Liver (tissue), 9 donors: Measurements from ENCODE around the gene THSD4. TPM values are rescaled to one million over a fixed set of nuclear protein-coding genes. Genes with fewer than 3 reads are reported as not detected.

Experiments
- DNase-seq: peaks from one replicate; pipeline ENCODE4 v3.0.0-alpha.2; 2017; ENCODE audit warnings: low spot score
- H3K27ac ChIP-seq, 2 donors: one replicate each; pipeline ENCODE4 v1.7.0; 2013; ENCODE audit warnings: inconsistent platforms in 2 of 2, low read length in 2 of 2, control low read depth in 1 of 2, low read depth in 1 of 2, mild to moderate bottlenecking in 1 of 2
- H3K27me3 ChIP-seq, 4 donors: one replicate each; pipeline versions ENCODE4 v1.6.1 to v1.7.0; 2013; ENCODE audit warnings: low read length in 3 of 4, inconsistent platforms in 1 of 4, mild to moderate bottlenecking in 1 of 4, moderate library complexity in 1 of 4; ENCODE audit not compliant: control insufficient read depth in 4 of 4, insufficient read depth in 4 of 4
- H3K36me3 ChIP-seq, 4 donors: one replicate each; pipeline versions ENCODE4 v1.6.1 to v1.7.0; 2013; ENCODE audit warnings: low read length in 3 of 4, mild to moderate bottlenecking in 3 of 4, low read depth in 1 of 4, moderate library complexity in 1 of 4; ENCODE audit not compliant: control insufficient read depth in 4 of 4, insufficient read depth in 3 of 4
- H3K4me1 ChIP-seq, 4 donors: one replicate each; pipeline versions ENCODE4 v1.6.1 to v1.7.0; 2013; ENCODE audit warnings: low read length in 3 of 4, mild to moderate bottlenecking in 3 of 4, moderate library complexity in 1 of 4; ENCODE audit not compliant: control insufficient read depth in 4 of 4, insufficient read depth in 4 of 4
- H3K4me3 ChIP-seq, 3 donors: one replicate each; pipeline versions ENCODE4 v1.6.1 to v1.7.0; 2013; ENCODE audit warnings: low read length in 3 of 3, control low read depth in 1 of 3, low read depth in 1 of 3, mild to moderate bottlenecking in 1 of 3
- H3K9ac ChIP-seq, 2 donors: one replicate each; pipeline ENCODE4 v1.7.0; 2013; ENCODE audit warnings: low read length in 2 of 2, mild to moderate bottlenecking in 2 of 2, moderate library complexity in 2 of 2, control low read depth in 1 of 2, low read depth in 1 of 2
- H3K9me3 ChIP-seq, 4 donors: one replicate each; pipeline versions ENCODE4 v1.6.1 to v1.7.0; 2013; ENCODE audit warnings: low read length in 3 of 4; ENCODE audit not compliant: control insufficient read depth in 4 of 4
- ATF3 ChIP-seq: IDR thresholded peaks from 2 replicates; pipeline ENCODE4 v1.6.1; 2016; ENCODE audit warnings: antibody characterized with exemption
- EGR1 ChIP-seq, 2 donors: IDR thresholded peaks; 2 replicates each; pipeline ENCODE4 v1.6.1; 2016 to 2018; ENCODE audit warnings: antibody characterized with exemption in 2 of 2, low read depth in 2 of 2
- FOXA1 ChIP-seq: IDR thresholded peaks from 2 replicates; pipeline ENCODE4 v1.6.1; 2016; ENCODE audit warnings: antibody characterized with exemption
- FOXA2 ChIP-seq: IDR thresholded peaks from 2 replicates; pipeline ENCODE4 v1.6.1; 2016; ENCODE audit warnings: antibody characterized with exemption
- GABPA ChIP-seq, 2 donors: IDR thresholded peaks in 1 of 2; conservative IDR thresholded peaks in 1 of 2; 2 replicates each; pipeline ENCODE4 v1.6.1; 2016; ENCODE audit warnings: antibody characterized with exemption in 2 of 2, mild to moderate bottlenecking in 1 of 2, moderate library complexity in 1 of 2
- HNF4G ChIP-seq: IDR thresholded peaks from 2 replicates; pipeline ENCODE4 v1.6.1; 2016; ENCODE audit warnings: antibody characterized with exemption
- JUND ChIP-seq, 2 donors: IDR thresholded peaks; 2 replicates each; pipeline ENCODE4 v1.6.1; 2016; ENCODE audit warnings: antibody characterized with exemption in 2 of 2
- MAX ChIP-seq: IDR thresholded peaks from 2 replicates; pipeline ENCODE4 v1.6.1; 2016; ENCODE audit warnings: antibody characterized with exemption
- NR2F2 ChIP-seq: IDR thresholded peaks from 2 replicates; pipeline ENCODE4 v1.6.1; 2016; ENCODE audit warnings: antibody characterized with exemption
- SP1 ChIP-seq: IDR thresholded peaks from 2 replicates; pipeline ENCODE4 v1.6.1; 2018; ENCODE audit warnings: antibody characterized with exemption, mild to moderate bottlenecking
- YY1 ChIP-seq: IDR thresholded peaks from 2 replicates; pipeline ENCODE4 v1.6.1; 2016; ENCODE audit warnings: antibody characterized with exemption, mild to moderate bottlenecking
- WGBS: extraction: QIAGEN DNeasy Blood & Tissue Kit; methylation state at CpG from one replicate; pipeline ENCODE4 v1.1.7; 2013; 5-methylcytosine and 5-hydroxymethylcytosine counted together
- polyA plus RNA-seq, 2 donors: library from polyadenylated mRNA; stranded (reverse) in 1 of 2; unstranded in 1 of 2; fragments of 200-250 nt in 1 of 2; fragments of >200 nt in 1 of 2; fragmentation: Nextera tagmentation in 1 of 2; extraction: Ambion mirVana in 1 of 2; gene quantifications; one replicate each; pipeline versions ENCODE4 v1.2.1 to v1.2.3, GENCODE V29; 2013 to 2015
- total RNA-seq, 2 donors: library from RNA; depleted of rRNA; stranded (reverse); fragments of >200 nt; gene quantifications; one replicate each; pipeline ENCODE4 v1.2.3, GENCODE V29; 2014
- TF ChIP-seq, protein P1 (sequence below): IDR thresholded peaks from 2 replicates; pipeline ENCODE4 v1.6.1; 2016; ENCODE audit warnings: antibody characterized with exemption, mild to moderate bottlenecking
- TF ChIP-seq, protein P2 (sequence below): fragments of 150-350 bp; IDR thresholded peaks from 2 replicates; pipeline ENCODE4 v1.5.1; 2017; ENCODE audit warnings: improper control_type of control experiment, low read depth, low read length; ENCODE audit not compliant: missing input control
- donor health status: healthy.
- donor health status: healthy.
- donor health status: healthy.
- donor health status: healthy.
- donor health status: healthy.

THSD4 gene
- total and polyA plus RNA-seq, 4 donors: 0.23 to 11.5 (median 1.9) TPM

DNA sequence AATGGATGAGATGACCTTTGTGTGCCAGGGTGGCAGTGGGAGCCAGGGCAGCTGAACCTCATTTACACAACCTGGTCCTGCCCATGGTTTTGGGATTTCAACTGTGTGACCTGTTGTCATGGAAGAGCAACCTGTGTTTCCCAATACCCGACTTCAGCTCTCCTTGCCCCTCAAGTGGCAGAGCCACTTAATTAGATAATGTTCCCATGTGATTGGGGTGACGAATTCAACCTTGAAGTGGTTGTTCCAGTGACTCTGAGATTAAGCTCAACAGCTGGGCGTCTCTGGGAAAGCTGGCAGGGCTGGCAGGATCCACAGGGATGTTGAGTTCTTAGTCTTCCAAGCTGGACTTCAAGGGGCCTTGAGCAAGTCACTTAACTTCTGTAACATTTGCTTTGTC, 71.0 kb downstream of the THSD4 start (continued):
- TF ChIP-seq, protein P1, sequence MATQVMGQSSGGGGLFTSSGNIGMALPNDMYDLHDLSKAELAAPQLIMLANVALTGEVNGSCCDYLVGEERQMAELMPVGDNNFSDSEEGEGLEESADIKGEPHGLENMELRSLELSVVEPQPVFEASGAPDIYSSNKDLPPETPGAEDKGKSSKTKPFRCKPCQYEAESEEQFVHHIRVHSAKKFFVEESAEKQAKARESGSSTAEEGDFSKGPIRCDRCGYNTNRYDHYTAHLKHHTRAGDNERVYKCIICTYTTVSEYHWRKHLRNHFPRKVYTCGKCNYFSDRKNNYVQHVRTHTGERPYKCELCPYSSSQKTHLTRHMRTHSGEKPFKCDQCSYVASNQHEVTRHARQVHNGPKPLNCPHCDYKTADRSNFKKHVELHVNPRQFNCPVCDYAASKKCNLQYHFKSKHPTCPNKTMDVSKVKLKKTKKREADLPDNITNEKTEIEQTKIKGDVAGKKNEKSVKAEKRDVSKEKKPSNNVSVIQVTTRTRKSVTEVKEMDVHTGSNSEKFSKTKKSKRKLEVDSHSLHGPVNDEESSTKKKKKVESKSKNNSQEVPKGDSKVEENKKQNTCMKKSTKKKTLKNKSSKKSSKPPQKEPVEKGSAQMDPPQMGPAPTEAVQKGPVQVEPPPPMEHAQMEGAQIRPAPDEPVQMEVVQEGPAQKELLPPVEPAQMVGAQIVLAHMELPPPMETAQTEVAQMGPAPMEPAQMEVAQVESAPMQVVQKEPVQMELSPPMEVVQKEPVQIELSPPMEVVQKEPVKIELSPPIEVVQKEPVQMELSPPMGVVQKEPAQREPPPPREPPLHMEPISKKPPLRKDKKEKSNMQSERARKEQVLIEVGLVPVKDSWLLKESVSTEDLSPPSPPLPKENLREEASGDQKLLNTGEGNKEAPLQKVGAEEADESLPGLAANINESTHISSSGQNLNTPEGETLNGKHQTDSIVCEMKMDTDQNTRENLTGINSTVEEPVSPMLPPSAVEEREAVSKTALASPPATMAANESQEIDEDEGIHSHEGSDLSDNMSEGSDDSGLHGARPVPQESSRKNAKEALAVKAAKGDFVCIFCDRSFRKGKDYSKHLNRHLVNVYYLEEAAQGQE: no peak
- TF ChIP-seq SP1: no peak
- TF ChIP-seq EGR1 (IDR thresholded peaks at IDR 0.05; ENCODE audit: low read depth in 2 of 2): no peak
- TF ChIP-seq NR2F2: no peak
- no peak for TF ChIP-seq ATF3
- TF ChIP-seq FOXA1: no peak
- no peak for TF ChIP-seq YY1

DNA sequence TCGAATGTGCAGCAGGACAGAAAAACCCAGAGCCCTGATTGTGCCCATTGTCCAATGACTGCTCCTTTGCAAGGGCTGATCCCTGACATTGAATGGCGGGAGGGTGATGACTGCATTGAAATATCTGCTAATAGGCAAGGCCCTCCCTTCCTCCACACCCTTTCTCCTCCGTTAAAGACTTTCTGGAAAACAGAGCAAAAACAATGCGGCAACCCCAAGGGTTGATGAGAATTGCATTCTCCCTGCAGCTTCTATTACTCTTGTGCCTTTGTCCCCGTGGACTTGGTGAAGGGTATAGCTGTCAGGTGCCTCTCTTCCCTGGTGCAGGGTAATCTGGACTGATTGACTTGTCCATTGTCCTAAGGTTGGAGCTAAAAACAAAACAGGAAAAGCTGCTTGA, 71.8 kb downstream of the THSD4 start:
- no peak for TF ChIP-seq MAX
- TF ChIP-seq NR2F2: no peak
- no peak for TF ChIP-seq ATF3
- TF ChIP-seq FOXA2: no peak
- TF ChIP-seq YY1: no peak
- TF ChIP-seq GABPA (IDR thresholded peaks at IDR 0.05 in 1 of 2, conservative IDR thresholded peaks at IDR 0.05 in 1 of 2): no peak
- TF ChIP-seq HNF4G: no peak
- TF ChIP-seq FOXA1: no peak
- H3K4me3 ChIP-seq: no peak overlapping the region
- H3K9me3 ChIP-seq: no peaks in the 10 kb centered on the region
- no peaks in the 10 kb centered on the region for H3K36me3 ChIP-seq
- H3K9ac ChIP-seq: no peak overlapping the region
- H3K27me3 ChIP-seq: no peaks in the 10 kb centered on the region
- H3K4me1 ChIP-seq: no peaks in the 10 kb centered on the region
- no peak overlapping the region for H3K27ac ChIP-seq
- WGBS: 92% methylated on average over 5 of the region's 5 CpGs
- no peak for DNase-seq

DNA sequence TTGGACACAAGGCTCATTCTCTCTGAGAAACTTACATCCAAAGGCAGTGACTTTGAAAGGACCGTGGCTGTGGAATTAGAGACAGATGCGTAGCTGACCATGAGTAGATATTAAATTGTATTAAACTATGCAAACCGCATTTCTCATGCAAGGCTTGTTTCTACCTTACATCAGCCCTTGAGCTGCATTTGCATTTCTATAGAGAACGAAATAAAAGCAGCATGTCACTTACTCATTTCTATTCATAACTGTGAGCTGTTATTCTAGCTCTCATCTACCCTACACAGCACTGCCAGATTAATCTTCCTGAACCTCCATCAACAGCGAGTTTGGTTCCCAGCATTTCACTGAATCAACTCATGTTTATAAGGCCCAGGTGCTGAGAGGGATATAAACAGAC, 72.3 kb downstream of the THSD4 start:
- Histone ChIP-seq H3K27ac (no peak overlapping the region), H3K9ac (no peak overlapping the region), H3K27me3 (no peaks in the 10 kb centered on the region), H3K36me3 (no peaks in the 10 kb centered on the region), H3K4me3 (no peak overlapping the region), H3K4me1 (no peaks in the 10 kb centered on the region), H3K9me3 (no peaks in the 10 kb centered on the region)
- 96% methylated on average over 5 of the region's 5 CpGs for WGBS
- DNase-seq: no peak
- TF ChIP-seq, protein P2, sequence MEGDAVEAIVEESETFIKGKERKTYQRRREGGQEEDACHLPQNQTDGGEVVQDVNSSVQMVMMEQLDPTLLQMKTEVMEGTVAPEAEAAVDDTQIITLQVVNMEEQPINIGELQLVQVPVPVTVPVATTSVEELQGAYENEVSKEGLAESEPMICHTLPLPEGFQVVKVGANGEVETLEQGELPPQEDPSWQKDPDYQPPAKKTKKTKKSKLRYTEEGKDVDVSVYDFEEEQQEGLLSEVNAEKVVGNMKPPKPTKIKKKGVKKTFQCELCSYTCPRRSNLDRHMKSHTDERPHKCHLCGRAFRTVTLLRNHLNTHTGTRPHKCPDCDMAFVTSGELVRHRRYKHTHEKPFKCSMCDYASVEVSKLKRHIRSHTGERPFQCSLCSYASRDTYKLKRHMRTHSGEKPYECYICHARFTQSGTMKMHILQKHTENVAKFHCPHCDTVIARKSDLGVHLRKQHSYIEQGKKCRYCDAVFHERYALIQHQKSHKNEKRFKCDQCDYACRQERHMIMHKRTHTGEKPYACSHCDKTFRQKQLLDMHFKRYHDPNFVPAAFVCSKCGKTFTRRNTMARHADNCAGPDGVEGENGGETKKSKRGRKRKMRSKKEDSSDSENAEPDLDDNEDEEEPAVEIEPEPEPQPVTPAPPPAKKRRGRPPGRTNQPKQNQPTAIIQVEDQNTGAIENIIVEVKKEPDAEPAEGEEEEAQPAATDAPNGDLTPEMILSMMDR: no peak
- TF ChIP-seq, protein P1: no peak
- no peak for TF ChIP-seq JUND (IDR thresholded peaks at IDR 0.05)
